HCT116 (cell line): ENCODE measurements around the gene HOMER1. TPM values are rescaled to one million over a fixed set of nuclear protein-coding genes. Genes with fewer than 3 reads are reported as not detected.

Experiments used
- ATAC-seq: fragments of 200-7000 bp; cut with Tn5 transposase; 2 replicates; pipeline ENCODE4 v1.9.1; 2020; ENCODE audit warnings: mild to moderate bottlenecking, moderate library complexity
- BruUV-seq: library from RNA; stranded (reverse); fragments of 400-500 nt; replicated peaks from 2 replicates; lab custom pipeline; 2021; lab: Mats Ljungman, UMichigan
- CTCF ChIA-PET: fragments of 300-600 bp; sonication (Branson Sonifier 250); formaldehyde crosslinking; loops from one replicate; lab custom pipeline; 2021; ENCODE audit warnings: antibody characterized with exemption; lab: Charles Lee
- POLR2A ChIA-PET: fragments of 300-600, 350-600 bp; sonication (Branson Sonifier 250); formaldehyde crosslinking; loops from one replicate; lab custom pipeline; 2021; ENCODE audit warnings: antibody characterized with exemption; lab: Charles Lee
- RAD21 ChIA-PET, 2 experiments: fragments of 300-600 bp; sonication (Branson Sonifier 250); formaldehyde crosslinking; loops; one replicate each; lab custom pipeline; 2023; ENCODE audit warnings: low total read pairs in 2 of 2; ENCODE audit not compliant: uncharacterized antibody in 2 of 2, unreplicated experiment in 2 of 2, low non-redundant PET in 1 of 2; lab: Charles Lee
- DNase-seq: peaks from one replicate; pipeline ENCODE4 v3.0.0-alpha.2; 2010; ENCODE audit warnings: low read depth, low spot score
- H2AFZ ChIP-seq: fragments of 200-600 bp; shearing (Covaris generic), sonication (generic); 2 replicates; pipeline ENCODE4 v1.6.1; 2017; ENCODE audit warnings: low read depth, mixed run types, mixed read lengths, antibody characterized with exemption, low read length; ENCODE audit not compliant: poor library complexity, severe bottlenecking
- H3K27ac ChIP-seq: 2 replicates; pipeline ENCODE4 v1.5.1; 2012; ENCODE audit warnings: low read depth, low read length
- H3K27me3 ChIP-seq: fragments of 200-600 bp; sonication (generic); 2 replicates; pipeline ENCODE4 v1.6.1; 2016; ENCODE audit warnings: mixed run types, low read length, mixed read lengths; ENCODE audit not compliant: insufficient read depth
- H3K36me3 ChIP-seq, 2 experiments: fragments of 200-500 bp in 1 of 2; fragments of 200-600 bp in 1 of 2; sonication (Bioruptor generic) in 1 of 2; sonication (generic) in 1 of 2; 2 replicates each; pipeline versions ENCODE4 v1.5.1 to v1.6.1; 2014 to 2016; ENCODE audit warnings: low read length in 2 of 2, inconsistent platforms in 1 of 2, mixed read lengths in 1 of 2, mixed run types in 1 of 2; ENCODE audit not compliant: insufficient read depth in 2 of 2, control insufficient read depth in 1 of 2
- H3K4me1 ChIP-seq, 2 experiments: fragments of 200-600 bp in 1 of 2; sonication (generic) in 1 of 2; 2 replicates each; pipeline versions ENCODE4 v1.5.1 to v1.6.1; 2012 to 2017; ENCODE audit warnings: low read length in 2 of 2, inconsistent platforms in 1 of 2, mild to moderate bottlenecking in 1 of 2, mixed read lengths in 1 of 2, mixed run types in 1 of 2, moderate library complexity in 1 of 2; ENCODE audit not compliant: insufficient read depth in 2 of 2, control insufficient read depth in 1 of 2
- H3K4me2 ChIP-seq: fragments of 200-600 bp; sonication (generic); 2 replicates; pipeline ENCODE4 v1.6.1; 2017; ENCODE audit warnings: mixed run types, low read length, mixed read lengths
- H3K4me3 ChIP-seq, 2 experiments: fragments of 200-600 bp in 1 of 2; sonication (generic) in 1 of 2; replicated peaks in 1 of 2; 2 replicates each; pipeline ENCODE4 v1.5.1; 2011 to 2016; ENCODE audit warnings: low read length in 2 of 2, control low read depth in 1 of 2, low read depth in 1 of 2, mild to moderate bottlenecking in 1 of 2, mixed read lengths in 1 of 2, mixed run types in 1 of 2
- H3K79me2 ChIP-seq: fragments of 200-600 bp; sonication (generic); 2 replicates; pipeline ENCODE4 v1.6.1; 2017; ENCODE audit warnings: mild to moderate bottlenecking, mixed run types, low read length, moderate library complexity, mixed read lengths; ENCODE audit not compliant: insufficient read depth
- H3K9ac ChIP-seq: fragments of 200-600 bp; sonication (generic); 2 replicates; pipeline ENCODE4 v1.6.1; 2016; ENCODE audit warnings: low read length, mixed read lengths
- H3K9me2 ChIP-seq: fragments of 200-600 bp; sonication (generic), shearing (Covaris generic); 2 replicates; pipeline ENCODE4 v1.6.1; 2017; ENCODE audit warnings: mixed run types, mild to moderate bottlenecking, moderate library complexity; ENCODE audit not compliant: insufficient read depth
- H3K9me3 ChIP-seq, 2 experiments: fragments of 200-500 bp in 1 of 2; fragments of 200-600 bp in 1 of 2; sonication (Bioruptor generic) in 1 of 2; sonication (generic) in 1 of 2; 2 replicates each; pipeline ENCODE4 v1.6.1; 2014 to 2017; ENCODE audit warnings: low read length in 2 of 2, mixed read lengths in 2 of 2, inconsistent platforms in 1 of 2, low read depth in 1 of 2, mild to moderate bottlenecking in 1 of 2, mixed run types in 1 of 2, moderate library complexity in 1 of 2; ENCODE audit not compliant: control insufficient read depth in 1 of 2, insufficient read depth in 1 of 2
- H4K20me1 ChIP-seq: fragments of 200-600 bp; sonication (generic), shearing (Covaris generic); 2 replicates; pipeline ENCODE4 v1.6.1; 2017; ENCODE audit warnings: mixed run types, mild to moderate bottlenecking, moderate library complexity; ENCODE audit not compliant: insufficient read depth
- CBX3 ChIP-seq: IDR thresholded peaks from 2 replicates; pipeline ENCODE4 v1.6.1; 2012; ENCODE audit warnings: low read depth
- CEBPB ChIP-seq: IDR thresholded peaks from 2 replicates; pipeline ENCODE4 v1.6.1; 2012; ENCODE audit warnings: low read depth
- EGR1 ChIP-seq: IDR thresholded peaks from 2 replicates; pipeline ENCODE4 v1.6.1; 2012; ENCODE audit warnings: low read depth
- ELF1 ChIP-seq: IDR thresholded peaks from 2 replicates; pipeline ENCODE4 v1.6.1; 2012; ENCODE audit warnings: low read depth, borderline replicate concordance
- EZH2 ChIP-seq: fragments of 200-600 bp; sonication (generic); IDR thresholded peaks from 2 replicates; pipeline ENCODE4 v1.6.1; 2017; ENCODE audit warnings: antibody characterized with exemption, mixed run types
- EZH2phosphoT487 ChIP-seq: fragments of 200-600 bp; IDR thresholded peaks from 2 replicates; pipeline ENCODE4 v1.6.1; 2018; ENCODE audit warnings: antibody characterized with exemption, borderline replicate concordance
- FOSL1 ChIP-seq: IDR thresholded peaks from 2 replicates; pipeline ENCODE4 v1.6.1; 2012; ENCODE audit warnings: low read depth
- JUND ChIP-seq: IDR thresholded peaks from 2 replicates; pipeline ENCODE4 v1.6.1; 2012
- MAX ChIP-seq: IDR thresholded peaks from 2 replicates; pipeline ENCODE4 v1.6.1; 2012
- POLR2A ChIP-seq: IDR thresholded peaks from 2 replicates; pipeline ENCODE4 v1.7.0; 2011; ENCODE audit warnings: borderline replicate concordance; ENCODE audit not compliant: insufficient read depth, insufficient read length; ENCODE audit errors: extremely low read depth
- RAD21 ChIP-seq: IDR thresholded peaks from 2 replicates; pipeline ENCODE4 v1.6.1; 2012; ENCODE audit warnings: low read depth, mild to moderate bottlenecking
- SIN3A ChIP-seq: IDR thresholded peaks from 2 replicates; pipeline ENCODE4 v1.6.1; 2012; ENCODE audit warnings: low read depth
- SP1 ChIP-seq: IDR thresholded peaks from 2 replicates; pipeline ENCODE4 v1.6.1; 2012; ENCODE audit warnings: low read depth
- SRF ChIP-seq: IDR thresholded peaks from 2 replicates; pipeline ENCODE4 v1.6.1; 2012; ENCODE audit warnings: low read depth
- TCF7L2 ChIP-seq: IDR thresholded peaks from 2 replicates; pipeline ENCODE4 v1.7.0; 2011; ENCODE audit warnings: borderline replicate concordance, inconsistent platforms; ENCODE audit not compliant: insufficient read depth, insufficient read length; ENCODE audit errors: extremely low read depth
- ZFX ChIP-seq: fragments of 450-650 bp; IDR thresholded peaks from 2 replicates; pipeline ENCODE4 v1.6.1; 2017
- intact Hi-C: fragments of 100-400 bp; cut with micrococcal nuclease; formaldehyde crosslinking; loops from 2 replicates; pipeline ENCODE4 v1.10.0; 2022
- total RNA-seq: library from RNA; stranded (reverse); gene quantifications from one replicate; pipeline ENCODE4 v1.2.1, GENCODE V29; 2021; ENCODE audit not compliant: unreplicated experiment

Gene HOMER1
- total RNA-seq, 1 experiment from 2014 or later: 21.4 TPM

- H3K79me2 ChIP-seq: peaks cover 31% of the 10 kb centered on the region
- no peaks in the 10 kb centered on the region for H3K4me1 ChIP-seq
- ChIA-PET RAD21 (no interaction called here), CTCF (no interaction called here), POLR2A (interaction anchor here (1.8 kb wide), 1 partner anchor 11 kb away, joined by 4 read pairs; no protein-coding TSS in a partner anchor)
- H3K4me2 ChIP-seq: no peak overlapping the region
- H3K9me2 ChIP-seq: no peaks in the 10 kb centered on the region
- no TSS peak for BruUV-seq
- no peak overlapping the region for H3K9ac ChIP-seq
- no peaks in the 10 kb centered on the region for H3K27me3 ChIP-seq
- H4K20me1 ChIP-seq: no peaks in the 10 kb centered on the region
- no peak overlapping the region for H3K27ac ChIP-seq
- no peaks in the 10 kb centered on the region for H3K9me3 ChIP-seq
- no peaks in the 10 kb centered on the region for H3K36me3 ChIP-seq
- no peak overlapping the region for H3K4me3 ChIP-seq
- DNase-seq: no peak
- intact Hi-C loops: no loop called here
- TF ChIP-seq FOSL1 (no peak), RAD21 (no peak), CBX3 (no peak), ELF1 (no peak), ZFX (no peak), MAX (no peak), EZH2 (no peak), TCF7L2 (no peak)
- no peak for ATAC-seq
- H2AFZ ChIP-seq: no peak overlapping the region
Observed at GRCh38 chr5:79480991-79481390, 32.9 kb downstream of the HOMER1 start.

GRCh38 chr5:79475152-79475466 lies 38.8 kb downstream of the HOMER1 start:
- no peaks in the 10 kb centered on the region for H3K36me3 ChIP-seq
- H3K27ac ChIP-seq: no peak overlapping the region
- TF ChIP-seq SIN3A: no peak
- no peak for TF ChIP-seq FOSL1
- TF ChIP-seq MAX: no peak
- TF ChIP-seq SP1: no peak
- TF ChIP-seq EZH2phosphoT487: no peak
- no peak for TF ChIP-seq CEBPB
- no peak for TF ChIP-seq CBX3
- TF ChIP-seq ELF1: no peak
- TF ChIP-seq EGR1: no peak
- TF ChIP-seq POLR2A: no peak
- TF ChIP-seq JUND: no peak
- no peak for TF ChIP-seq RAD21
- TF ChIP-seq EZH2: no peak
- no peak for TF ChIP-seq SRF
- TF ChIP-seq, all 23 proteins: peak for 0
- Histone ChIP-seq H3K4me1 (no peaks in the 10 kb centered on the region), H4K20me1 (no peaks in the 10 kb centered on the region), H3K79me2 (peaks cover 32% of the 10 kb centered on the region), H3K4me2 (no peak overlapping the region), H3K9me3 (no peaks in the 10 kb centered on the region), H2AFZ (no peak overlapping the region), H3K9ac (no peak overlapping the region), H3K27me3 (no peaks in the 10 kb centered on the region), H3K4me3 (no peak overlapping the region), H3K9me2 (no peaks in the 10 kb centered on the region)
- ChIA-PET RAD21 (no interaction called here), CTCF (no interaction called here), POLR2A (no interaction called here)
- BruUV-seq: no TSS peak
- no peak for ATAC-seq
- DNase-seq: no peak
- intact Hi-C loops: no loop called here
